Astrocyte of the cerebellum (primary cell): Measurements from ENCODE around the gene NUP98.

Experiments
- DNase-seq: peaks from one replicate; pipeline ENCODE4 v3.0.0-alpha.2; 2011; ENCODE audit warnings: low read depth
- H3K4me3 ChIP-seq: 2 replicates; pipeline ENCODE4 v1.5.1; 2011; ENCODE audit warnings: mild to moderate bottlenecking, low read depth, low read length, moderate library complexity
- in situ Hi-C: cut with HindIII; loops from 2 replicates; pipeline ENCODE4 v1.10.0; 2017; ENCODE audit warnings: low sequenced_read_pairs
- TF ChIP-seq, protein P1 (sequence below): IDR thresholded peaks from 2 replicates; pipeline ENCODE4 v1.5.1; 2012; ENCODE audit warnings: low read length, low read depth, moderate library complexity, mild to moderate bottlenecking; ENCODE audit errors: missing control alignments

NUP98 gene

DNA sequence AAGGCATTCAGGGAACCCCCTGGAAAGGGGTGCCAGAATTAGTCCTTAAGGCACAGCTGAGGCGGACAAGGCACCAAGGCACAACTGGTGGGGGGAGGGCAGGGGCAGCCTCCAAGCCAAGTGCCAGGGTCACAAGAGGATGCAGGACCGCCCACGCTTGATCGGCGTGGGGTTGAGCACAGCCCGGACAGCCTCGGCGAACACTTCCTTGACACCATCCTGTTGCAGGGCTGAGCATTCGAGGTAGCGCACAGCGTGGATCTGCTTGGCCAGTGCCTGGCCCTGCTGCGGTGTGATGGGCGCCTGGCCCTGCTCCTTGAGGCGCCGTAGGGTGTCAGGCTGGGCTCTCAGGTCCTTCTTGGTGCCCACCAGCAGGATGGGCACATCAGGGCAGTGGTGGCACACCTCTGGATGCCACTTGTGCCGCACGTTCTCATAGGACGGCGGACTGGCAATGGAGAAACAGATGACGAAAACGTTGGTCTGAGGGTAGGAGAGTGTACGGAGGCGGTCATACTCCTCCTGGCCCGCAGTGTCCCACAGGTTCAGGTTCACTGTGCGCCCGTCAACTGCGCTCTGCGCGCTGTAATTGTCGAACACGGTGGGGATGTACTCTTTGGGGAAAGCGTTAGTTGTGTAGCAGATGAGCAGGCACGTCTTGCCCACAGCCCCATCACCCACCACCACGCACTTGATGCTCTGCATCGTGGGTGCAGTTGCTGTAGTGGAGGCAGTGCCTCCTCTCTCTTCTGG lies 30.3 kb upstream of the NUP98 start:
- H3K4me3 ChIP-seq, result no peak overlapping the region

DNA sequence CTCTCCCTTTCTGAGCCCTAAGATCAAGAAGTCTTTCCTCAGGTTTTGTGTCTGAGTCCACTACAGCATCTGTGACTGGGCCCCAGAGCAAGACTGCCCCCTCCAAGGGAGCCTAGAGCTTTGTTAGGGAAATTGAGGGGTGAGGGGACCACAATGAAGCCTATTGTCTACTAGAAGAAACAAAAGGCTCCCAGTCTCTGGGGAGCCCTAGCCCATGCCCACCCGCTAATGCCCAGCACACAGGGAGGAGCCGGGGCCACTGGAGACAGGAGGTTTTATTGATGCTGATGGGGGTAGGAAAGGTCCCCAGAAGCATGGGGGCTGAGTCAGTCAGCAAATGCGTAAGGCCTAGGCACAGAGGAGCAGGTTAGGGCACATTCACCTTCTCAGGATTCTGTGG lies 29.4 kb upstream of the NUP98 start:
- TF ChIP-seq, protein P1, sequence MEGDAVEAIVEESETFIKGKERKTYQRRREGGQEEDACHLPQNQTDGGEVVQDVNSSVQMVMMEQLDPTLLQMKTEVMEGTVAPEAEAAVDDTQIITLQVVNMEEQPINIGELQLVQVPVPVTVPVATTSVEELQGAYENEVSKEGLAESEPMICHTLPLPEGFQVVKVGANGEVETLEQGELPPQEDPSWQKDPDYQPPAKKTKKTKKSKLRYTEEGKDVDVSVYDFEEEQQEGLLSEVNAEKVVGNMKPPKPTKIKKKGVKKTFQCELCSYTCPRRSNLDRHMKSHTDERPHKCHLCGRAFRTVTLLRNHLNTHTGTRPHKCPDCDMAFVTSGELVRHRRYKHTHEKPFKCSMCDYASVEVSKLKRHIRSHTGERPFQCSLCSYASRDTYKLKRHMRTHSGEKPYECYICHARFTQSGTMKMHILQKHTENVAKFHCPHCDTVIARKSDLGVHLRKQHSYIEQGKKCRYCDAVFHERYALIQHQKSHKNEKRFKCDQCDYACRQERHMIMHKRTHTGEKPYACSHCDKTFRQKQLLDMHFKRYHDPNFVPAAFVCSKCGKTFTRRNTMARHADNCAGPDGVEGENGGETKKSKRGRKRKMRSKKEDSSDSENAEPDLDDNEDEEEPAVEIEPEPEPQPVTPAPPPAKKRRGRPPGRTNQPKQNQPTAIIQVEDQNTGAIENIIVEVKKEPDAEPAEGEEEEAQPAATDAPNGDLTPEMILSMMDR, result no peak
- in situ Hi-C loops, result no loop called here
- no peak for DNase-seq
- no peak overlapping the region for H3K4me3 ChIP-seq

More for the DNA sequence above, 30.3 kb upstream of the NUP98 start:
- in situ Hi-C loops, result no loop called here
- no peak for DNase-seq
- TF ChIP-seq, protein P1, result no peak

DNA sequence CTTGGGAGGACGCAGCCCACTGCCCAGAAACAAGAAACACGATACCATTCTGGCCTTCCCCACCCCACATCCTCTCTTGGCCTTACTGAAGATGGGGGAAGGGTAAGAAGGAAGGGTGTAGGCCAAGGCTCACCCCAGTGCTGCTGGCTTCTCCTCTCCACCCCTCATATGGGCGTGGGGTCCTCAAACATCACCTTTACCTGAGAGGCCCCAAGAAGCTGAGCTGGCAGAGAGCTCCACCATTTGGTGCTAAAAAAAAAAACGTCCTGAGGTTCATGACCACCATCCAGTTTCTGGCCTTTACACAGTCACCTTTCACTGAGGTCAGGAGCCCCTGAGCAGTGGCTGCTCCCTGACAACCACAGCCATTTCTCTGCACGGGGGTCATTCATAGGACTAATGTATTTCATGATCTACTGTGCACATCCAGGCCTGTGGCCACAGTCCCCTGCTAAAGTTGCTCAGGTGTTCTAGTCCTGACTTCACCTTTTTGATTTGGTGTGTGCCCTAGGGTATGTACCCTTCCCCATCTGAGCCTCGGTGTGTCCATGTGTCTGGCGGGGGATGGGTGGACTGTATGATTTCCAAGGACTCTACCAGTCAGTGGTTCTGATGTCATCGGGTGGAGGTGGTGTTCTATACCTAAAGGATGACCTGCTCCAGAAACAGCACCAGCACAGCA lies 28.3 kb upstream of the NUP98 start:
- H3K4me3 ChIP-seq, result no peak overlapping the region
- in situ Hi-C loops, result no loop called here
- TF ChIP-seq, protein P1, result no peak
- no peak for DNase-seq

DNA sequence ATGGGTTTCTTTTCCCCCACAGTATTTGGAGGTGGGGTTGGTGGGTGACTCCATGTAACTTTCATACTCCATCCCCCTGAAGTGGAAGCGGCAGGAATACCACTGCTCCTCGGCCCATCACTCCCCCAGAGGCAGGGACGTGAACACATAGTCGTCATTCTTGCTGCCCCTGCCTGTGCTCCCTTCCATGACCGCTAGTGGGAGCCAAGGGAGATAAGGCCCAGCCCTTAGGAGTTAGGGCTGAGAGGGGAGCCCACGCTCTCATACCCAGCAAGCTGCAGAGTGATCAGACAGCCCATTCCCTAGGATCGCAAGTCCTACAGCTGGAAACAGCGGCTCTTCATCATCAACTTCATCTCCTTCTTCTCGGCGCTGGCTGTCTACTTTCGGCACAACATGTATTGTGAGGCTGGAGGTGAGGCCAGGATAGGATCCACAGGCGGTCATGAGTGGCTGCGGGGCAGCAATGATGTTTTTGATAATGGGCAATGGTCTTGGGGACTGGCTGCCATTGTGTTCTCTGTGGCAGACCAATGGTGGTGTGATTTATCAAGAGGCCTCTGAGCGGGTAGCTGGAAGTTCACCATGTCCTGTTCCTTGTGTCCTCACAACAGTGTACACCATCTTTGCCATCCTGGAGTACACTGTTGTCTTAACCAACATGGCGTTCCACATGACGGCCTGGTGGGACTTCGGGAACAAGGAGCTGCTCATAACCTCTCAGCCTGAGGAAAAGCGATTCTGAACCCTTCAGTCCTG lies 27.5 kb upstream of the NUP98 start:
- no peak overlapping the region for H3K4me3 ChIP-seq
- TF ChIP-seq, protein P1, result peak; percentile 38
- no peak for DNase-seq
- in situ Hi-C loops, result no loop called here

DNA sequence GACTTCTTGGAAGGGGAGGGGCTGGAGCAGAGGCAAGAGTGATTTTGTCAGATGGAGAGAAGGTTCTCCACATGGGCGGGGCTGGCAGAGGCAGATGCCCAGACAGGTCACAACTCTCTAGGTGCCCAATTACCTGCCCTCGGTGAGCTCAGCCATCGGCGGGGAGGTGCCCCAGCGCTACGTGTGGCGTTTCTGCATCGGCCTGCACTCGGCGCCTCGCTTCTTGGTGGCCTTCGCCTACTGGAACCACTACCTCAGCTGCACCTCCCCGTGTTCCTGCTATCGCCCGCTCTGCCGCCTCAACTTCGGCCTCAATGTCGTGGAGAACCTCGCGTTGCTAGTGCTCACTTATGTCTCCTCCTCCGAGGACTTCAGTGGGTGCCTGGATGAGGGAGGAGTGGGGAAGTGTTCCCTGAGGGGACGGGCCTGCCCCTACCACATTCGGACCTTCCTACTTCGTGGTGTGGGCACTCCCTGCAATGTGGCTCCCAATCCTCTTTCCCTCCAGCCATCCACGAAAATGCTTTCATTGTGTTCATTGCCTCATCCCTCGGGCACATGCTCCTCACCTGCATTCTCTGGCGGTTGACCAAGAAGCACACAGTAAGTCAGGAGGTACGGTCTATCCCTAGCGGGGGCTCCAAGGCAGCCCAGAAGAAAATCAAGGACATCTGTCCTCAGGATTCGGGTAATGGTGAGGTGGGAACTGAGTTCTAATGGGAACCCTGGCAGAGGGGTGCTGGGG lies 26.6 kb upstream of the NUP98 start:
- in situ Hi-C loops, result no loop called here
- TF ChIP-seq, protein P1, result no peak

DNA sequence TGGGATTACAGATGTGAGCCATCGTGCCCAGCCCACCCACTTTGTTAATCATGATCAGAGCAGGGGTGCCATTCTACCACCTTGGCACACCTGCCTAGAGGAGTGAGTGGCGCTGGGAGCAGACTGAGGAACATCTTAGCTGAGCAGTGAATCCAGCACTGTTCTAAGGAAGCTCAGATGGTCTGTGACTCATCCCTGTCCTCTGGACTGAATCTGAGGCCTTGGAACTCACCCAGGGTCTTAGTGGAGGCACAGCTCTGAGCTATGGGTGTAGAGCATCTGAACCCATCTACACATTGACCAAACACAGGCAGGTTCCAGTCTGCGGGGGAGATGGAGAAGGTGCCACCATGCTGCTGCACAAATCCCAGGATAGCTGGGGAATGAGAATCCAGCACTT lies 25.9 kb upstream of the NUP98 start:
- in situ Hi-C loops, result no loop called here
- DNase-seq, result peak; percentile 55

More for the DNA sequence above, 26.6 kb upstream of the NUP98 start:
- DNase-seq, result no peak
- no peak overlapping the region for H3K4me3 ChIP-seq

More for the DNA sequence above, 25.9 kb upstream of the NUP98 start:
- TF ChIP-seq, protein P1, result no peak
- H3K4me3 ChIP-seq, result no peak overlapping the region
